ENCODE data around the gene NR3C2. TPM values are rescaled to one million over a fixed set of nuclear protein-coding genes. Genes with fewer than 3 reads are reported as not detected.

The NR3C2 gene
- total RNA-seq, 2 experiments from 2014 or later = 5.3 to 5.7 TPM

DNA sequence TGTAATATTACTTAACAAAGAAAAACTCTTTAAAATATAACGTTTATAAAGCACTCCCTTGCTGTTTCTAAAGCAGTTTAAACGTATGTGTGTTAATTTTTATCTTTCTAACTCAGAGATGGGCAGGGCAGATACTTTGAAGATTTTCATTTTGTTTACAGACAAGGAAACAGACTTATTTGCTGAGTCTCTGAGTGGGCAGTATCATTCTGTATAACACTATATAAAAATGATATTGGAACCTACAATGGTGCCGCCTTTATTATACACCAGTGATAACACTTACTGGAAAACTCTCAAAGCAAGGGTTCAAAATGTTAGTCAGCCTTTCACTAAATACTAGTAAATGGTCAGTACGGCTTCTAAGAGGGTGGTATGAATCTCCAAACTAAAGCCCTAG, 193.4 kb downstream of the NR3C2 start:
- Mint-ChIP-seq H3K4me3 (no peak overlapping the region), H3K27me3 (ENCODE audit: low read depth) (no peaks in the 10 kb centered on the region), H3K36me3 (ENCODE audit: low read depth) (no peaks in the 10 kb centered on the region), H3K27ac (no peak overlapping the region), H3K9me3 (ENCODE audit: insufficient read depth) (no peaks in the 10 kb centered on the region), H3K4me1 (ENCODE audit: low read depth) (no peaks in the 10 kb centered on the region)
- ATAC-seq (no peak), DNase-seq (no peak)
- CTCF ChIA-PET = no interaction called here
- POLR2A ChIA-PET = no interaction called here

DNA sequence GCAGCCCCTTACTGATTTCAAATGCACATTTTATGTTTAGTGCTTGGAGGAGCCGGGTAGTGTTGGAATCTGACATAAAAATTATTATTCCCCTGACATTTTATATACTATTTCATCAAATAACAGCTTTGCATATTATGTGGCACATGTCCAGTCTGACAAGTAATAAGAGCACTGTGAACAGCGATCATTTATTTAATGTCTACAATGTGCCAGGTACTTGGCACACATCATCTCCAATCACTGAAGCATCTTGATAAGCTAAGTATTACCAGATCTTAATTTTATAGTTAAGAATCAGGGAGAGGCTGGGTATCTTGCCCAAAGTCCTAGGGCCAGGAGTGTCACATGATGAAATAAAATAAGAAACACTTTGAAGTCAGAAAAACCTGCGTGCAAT, 197.2 kb downstream of the NR3C2 start:
- POLR2A ChIA-PET = interaction anchor here (0.7 kb wide), 1 partner anchor 19 kb away, joined by 3 read pairs; no protein-coding TSS in a partner anchor

GRCh38 chr4:148243837-148244236, 198.4 kb downstream of the NR3C2 start:
- Mint-ChIP-seq H3K4me3 (no peak overlapping the region), H3K27ac (no peak overlapping the region), H3K27me3 (ENCODE audit: low read depth) (no peaks in the 10 kb centered on the region), H3K36me3 (ENCODE audit: low read depth) (no peaks in the 10 kb centered on the region), H3K4me1 (ENCODE audit: low read depth) (peaks cover 6% of the 10 kb centered on the region), H3K9me3 (ENCODE audit: insufficient read depth) (no peaks in the 10 kb centered on the region)
- POLR2A ChIA-PET = no interaction called here
- DNase-seq = no peak
- CTCF ChIA-PET = no interaction called here
- no peak for ATAC-seq

More for the DNA sequence above, 197.2 kb downstream of the NR3C2 start:
- Mint-ChIP-seq H3K36me3 (ENCODE audit: low read depth) (no peaks in the 10 kb centered on the region), H3K27ac (no peak overlapping the region), H3K9me3 (ENCODE audit: insufficient read depth) (no peaks in the 10 kb centered on the region), H3K4me1 (ENCODE audit: low read depth) (no peaks in the 10 kb centered on the region), H3K27me3 (ENCODE audit: low read depth) (no peaks in the 10 kb centered on the region), H3K4me3 (no peak overlapping the region)
- ATAC-seq = no peak
- DNase-seq = no peak
- CTCF ChIA-PET = no interaction called here

DNA sequence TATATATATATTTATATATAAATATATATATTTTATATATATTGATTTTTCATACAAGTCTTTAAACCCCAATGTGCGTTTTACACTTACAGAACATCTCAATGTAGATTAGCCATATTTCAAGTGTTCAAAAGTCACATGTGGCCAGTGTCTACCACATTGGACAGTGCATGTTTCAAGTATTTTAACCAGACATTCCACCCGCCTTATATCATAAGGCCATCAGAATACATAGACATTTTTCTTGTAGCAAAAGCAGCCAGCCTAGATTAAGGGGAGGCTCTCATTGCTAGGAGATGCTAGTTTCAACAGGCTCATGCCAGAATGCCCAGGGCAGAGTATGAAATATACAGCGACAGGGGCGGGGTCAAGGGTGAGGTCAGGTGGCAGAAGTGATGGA, 202.0 kb downstream of the NR3C2 start:
- no peak for ATAC-seq
- CTCF ChIA-PET = no interaction called here
- H3K27ac Mint-ChIP-seq = no peak overlapping the region

DNA sequence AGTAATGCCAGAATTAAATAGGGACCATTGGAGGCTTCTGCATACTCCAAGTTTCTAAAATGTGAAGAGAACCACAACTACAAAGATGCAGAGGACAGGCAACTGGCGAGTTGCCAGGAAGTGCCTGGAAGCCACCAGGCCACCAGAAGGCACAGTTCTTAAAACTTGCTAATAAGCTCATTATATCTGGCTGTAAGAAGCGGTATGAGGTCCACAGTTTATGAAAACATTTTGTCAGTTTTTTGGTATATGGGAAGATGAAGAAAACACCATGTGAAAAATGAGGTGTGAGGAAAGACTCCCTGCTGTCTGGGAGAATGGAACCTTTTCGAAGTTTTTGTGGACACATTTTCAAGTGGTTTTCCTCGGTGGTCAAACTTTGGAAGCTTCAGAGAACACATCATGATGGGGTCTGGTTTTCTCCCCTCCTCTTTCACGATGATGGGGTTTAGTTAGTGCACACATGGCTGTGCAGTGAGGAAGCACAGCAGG, 202.7 kb downstream of the NR3C2 start:
- ChIA-PET CTCF (no interaction called here), POLR2A (no interaction called here)
- Mint-ChIP-seq H3K27me3 (ENCODE audit: low read depth) (no peaks in the 10 kb centered on the region), H3K36me3 (ENCODE audit: low read depth) (no peaks in the 10 kb centered on the region), H3K27ac (no peak overlapping the region), H3K4me3 (no peak overlapping the region), H3K9me3 (ENCODE audit: insufficient read depth) (no peaks in the 10 kb centered on the region), H3K4me1 (ENCODE audit: low read depth) (peaks cover 6% of the 10 kb centered on the region)
- ATAC-seq (no peak), DNase-seq (no peak)

More for the DNA sequence above, 202.0 kb downstream of the NR3C2 start:
- POLR2A ChIA-PET = no interaction called here
- Mint-ChIP-seq H3K9me3 (ENCODE audit: insufficient read depth) (no peaks in the 10 kb centered on the region), H3K36me3 (ENCODE audit: low read depth) (no peaks in the 10 kb centered on the region), H3K27me3 (ENCODE audit: low read depth) (no peaks in the 10 kb centered on the region), H3K4me3 (no peak overlapping the region), H3K4me1 (ENCODE audit: low read depth) (peaks cover 6% of the 10 kb centered on the region)
- DNase-seq = no peak

GRCh38 chr4:148238811-148239493, 203.3 kb downstream of the NR3C2 start:
- peaks cover 6% of the 10 kb centered on the region for H3K4me1 Mint-ChIP-seq (ENCODE audit: low read depth)
- ATAC-seq (no peak), DNase-seq (no peak)
- no peaks in the 10 kb centered on the region for H3K9me3 Mint-ChIP-seq (ENCODE audit: insufficient read depth)
- ChIA-PET POLR2A (no interaction called here), CTCF (no interaction called here)
- no peaks in the 10 kb centered on the region for H3K36me3 Mint-ChIP-seq (ENCODE audit: low read depth)
- H3K27me3 Mint-ChIP-seq (ENCODE audit: low read depth) = no peaks in the 10 kb centered on the region
- no peak overlapping the region for H3K4me3 Mint-ChIP-seq
- H3K27ac Mint-ChIP-seq = no peak overlapping the region

DNA sequence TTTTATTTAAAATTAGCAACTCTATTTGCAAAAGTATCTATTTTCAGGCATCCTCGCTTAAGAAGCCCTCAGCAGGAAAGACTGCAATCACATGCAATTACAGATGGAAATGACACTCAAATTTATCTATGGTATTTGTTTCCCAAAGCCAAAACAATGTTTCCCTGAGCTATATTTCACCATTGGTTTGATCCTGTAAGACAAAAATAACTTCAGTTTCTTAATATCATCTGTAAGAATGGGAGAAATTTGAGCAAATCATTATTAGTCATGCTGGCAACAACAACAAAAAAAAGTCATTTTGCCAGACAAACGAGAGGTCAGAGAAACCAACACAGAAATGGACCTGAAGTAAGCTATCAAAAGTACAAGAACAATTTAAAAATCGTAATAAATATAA, 204.1 kb downstream of the NR3C2 start:
- H3K9me3 Mint-ChIP-seq (ENCODE audit: insufficient read depth) = no peaks in the 10 kb centered on the region
- DNase-seq = no peak
- no peaks in the 10 kb centered on the region for H3K27me3 Mint-ChIP-seq (ENCODE audit: low read depth)
- no peak for ATAC-seq
- no peak overlapping the region for H3K27ac Mint-ChIP-seq
- no peaks in the 10 kb centered on the region for H3K36me3 Mint-ChIP-seq (ENCODE audit: low read depth)
- CTCF ChIA-PET = no interaction called here
- no peak overlapping the region for H3K4me3 Mint-ChIP-seq
- POLR2A ChIA-PET = no interaction called here
- H3K4me1 Mint-ChIP-seq (ENCODE audit: low read depth) = peaks cover 6% of the 10 kb centered on the region

GRCh38 chr4:148235809-148236208, 206.4 kb downstream of the NR3C2 start:
- no peaks in the 10 kb centered on the region for H3K9me3 Mint-ChIP-seq (ENCODE audit: insufficient read depth)
- H3K4me3 Mint-ChIP-seq = no peak overlapping the region
- H3K4me1 Mint-ChIP-seq (ENCODE audit: low read depth) = peaks cover 6% of the 10 kb centered on the region
- ChIA-PET POLR2A (no interaction called here), CTCF (no interaction called here)
- ATAC-seq (no peak), DNase-seq (no peak)
- no peak overlapping the region for H3K27ac Mint-ChIP-seq
- H3K27me3 Mint-ChIP-seq (ENCODE audit: low read depth) = no peaks in the 10 kb centered on the region
- H3K36me3 Mint-ChIP-seq (ENCODE audit: low read depth) = no peaks in the 10 kb centered on the region

DNA sequence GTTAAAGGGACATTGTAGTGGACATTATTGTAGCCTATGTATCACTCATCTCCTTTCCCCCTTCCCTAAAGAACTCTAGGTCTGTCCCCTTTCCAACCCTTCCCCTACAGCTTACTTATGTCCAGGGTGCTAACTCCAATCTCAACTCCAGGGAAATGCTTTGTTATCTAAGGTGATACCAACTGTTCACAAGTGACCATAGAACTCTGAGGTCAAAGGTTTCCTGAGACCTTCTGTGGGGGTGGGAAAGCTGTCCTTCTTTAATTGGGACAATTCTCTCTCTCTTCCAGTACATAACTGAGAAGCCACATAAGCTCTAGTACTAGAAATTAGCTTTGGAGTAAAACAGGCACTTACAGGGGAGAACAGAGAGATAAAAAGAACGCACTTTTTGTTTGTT, 212.4 kb downstream of the NR3C2 start:
- Mint-ChIP-seq H3K4me3 (no peak overlapping the region), H3K36me3 (ENCODE audit: low read depth) (no peaks in the 10 kb centered on the region), H3K27ac (no peak overlapping the region), H3K9me3 (ENCODE audit: insufficient read depth) (no peaks in the 10 kb centered on the region), H3K27me3 (ENCODE audit: low read depth) (no peaks in the 10 kb centered on the region), H3K4me1 (ENCODE audit: low read depth) (no peaks in the 10 kb centered on the region)
- DNase-seq (no peak), ATAC-seq (no peak)
- CTCF ChIA-PET = no interaction called here
- POLR2A ChIA-PET = interaction anchor here (0.6 kb wide), 1 partner anchor 276 kb away, joined by 4 read pairs; no protein-coding TSS in a partner anchor

DNA sequence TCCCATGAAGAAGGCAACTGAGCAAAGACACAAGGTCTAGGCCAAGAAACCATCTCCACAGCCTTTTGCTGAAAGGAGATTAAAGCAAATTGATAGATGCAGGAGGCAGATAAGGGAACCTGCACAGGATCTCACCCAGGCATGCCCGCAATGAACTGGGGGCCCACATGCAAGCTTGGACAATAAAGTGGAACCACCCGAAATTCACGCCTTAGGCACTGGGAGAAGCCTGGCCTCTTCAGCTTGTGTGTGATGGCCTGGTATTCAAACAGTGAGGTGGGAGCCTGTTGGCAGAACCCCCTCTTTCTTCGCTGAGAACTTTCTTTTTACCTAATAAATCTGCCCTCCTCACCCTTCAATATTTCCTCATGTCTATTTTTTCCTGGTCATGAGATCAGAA, 213.2 kb downstream of the NR3C2 start:
- DNase-seq (no peak), ATAC-seq (no peak)
- H3K4me3 Mint-ChIP-seq = no peak overlapping the region
- no peaks in the 10 kb centered on the region for H3K27me3 Mint-ChIP-seq (ENCODE audit: low read depth)
- POLR2A ChIA-PET = no interaction called here
- CTCF ChIA-PET = no interaction called here
- no peaks in the 10 kb centered on the region for H3K9me3 Mint-ChIP-seq (ENCODE audit: insufficient read depth)
- no peaks in the 10 kb centered on the region for H3K36me3 Mint-ChIP-seq (ENCODE audit: low read depth)
- H3K4me1 Mint-ChIP-seq (ENCODE audit: low read depth) = no peaks in the 10 kb centered on the region
- H3K27ac Mint-ChIP-seq = no peak overlapping the region

- DNase-seq (no peak), ATAC-seq (no peak)
- ChIA-PET CTCF (no interaction called here), POLR2A (no interaction called here)
- Mint-ChIP-seq H3K36me3 (ENCODE audit: low read depth) (no peaks in the 10 kb centered on the region), H3K9me3 (ENCODE audit: insufficient read depth) (no peaks in the 10 kb centered on the region), H3K4me3 (no peak overlapping the region), H3K4me1 (ENCODE audit: low read depth) (no peaks in the 10 kb centered on the region), H3K27me3 (ENCODE audit: low read depth) (no peaks in the 10 kb centered on the region), H3K27ac (no peak overlapping the region)
Measured at GRCh38 chr4:148227147-148227546, 215.1 kb downstream of the NR3C2 start.

DNA sequence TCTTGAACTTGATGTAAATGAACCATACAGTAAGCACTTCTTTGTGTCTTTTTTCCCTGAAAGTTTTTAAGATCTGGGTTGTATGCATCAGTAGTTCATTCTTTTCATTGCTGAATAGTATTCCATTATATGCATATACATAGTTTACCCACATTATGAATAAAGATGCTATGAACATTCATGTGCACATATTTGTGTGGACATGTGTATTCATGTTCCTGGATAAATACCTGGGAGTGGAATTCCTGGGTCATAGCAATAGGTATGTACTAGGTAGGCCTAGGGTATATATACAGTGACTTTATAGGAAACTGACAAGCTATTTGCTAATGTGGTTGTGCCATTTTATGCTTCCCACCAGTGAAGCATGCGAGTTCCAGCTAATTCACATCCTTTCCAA, 215.9 kb downstream of the NR3C2 start:
- ChIA-PET CTCF (no interaction called here), POLR2A (interaction anchor here (0.5 kb wide), 1 partner anchor 18 kb away, joined by 3 read pairs; no protein-coding TSS in a partner anchor)
- DNase-seq (no peak), ATAC-seq (no peak)
- H3K4me1 Mint-ChIP-seq (ENCODE audit: low read depth) = no peaks in the 10 kb centered on the region
- no peaks in the 10 kb centered on the region for H3K9me3 Mint-ChIP-seq (ENCODE audit: insufficient read depth)
- H3K27ac Mint-ChIP-seq = no peak overlapping the region
- no peaks in the 10 kb centered on the region for H3K27me3 Mint-ChIP-seq (ENCODE audit: low read depth)
- H3K4me3 Mint-ChIP-seq = no peak overlapping the region
- H3K36me3 Mint-ChIP-seq (ENCODE audit: low read depth) = no peaks in the 10 kb centered on the region

- no peaks in the 10 kb centered on the region for H3K9me3 Mint-ChIP-seq (ENCODE audit: insufficient read depth)
- ATAC-seq (no peak), DNase-seq (no peak)
- CTCF ChIA-PET = no interaction called here
- no peaks in the 10 kb centered on the region for H3K27me3 Mint-ChIP-seq (ENCODE audit: low read depth)
- H3K27ac Mint-ChIP-seq = no peak overlapping the region
- no peaks in the 10 kb centered on the region for H3K36me3 Mint-ChIP-seq (ENCODE audit: low read depth)
- H3K4me3 Mint-ChIP-seq = no peak overlapping the region
- no peaks in the 10 kb centered on the region for H3K4me1 Mint-ChIP-seq (ENCODE audit: low read depth)
- POLR2A ChIA-PET = no interaction called here
Measured at GRCh38 chr4:148225639-148226038, 216.6 kb downstream of the NR3C2 start.

All from activated CD8-positive, alpha-beta T cell treated with anti-CD3 and anti-CD28 coated beads, Interleukin-2, amount 10 ng/mL, durations not matched to agents 7 days and 5 days (primary cell).